CD4-positive, alpha-beta T cell treated with Interleukin-1 beta for 1 hour (primary cell): ENCODE measurements around the gene PJA2.
A peak's percentile ranks its signal among the peaks of the same experiment; 100 is the strongest.

Experiments used
- DNase-seq, 2 donors: peaks; one replicate each; pipeline ENCODE4 v3.0.0-alpha.2; 2020 to 2022

Gene PJA2

DNA sequence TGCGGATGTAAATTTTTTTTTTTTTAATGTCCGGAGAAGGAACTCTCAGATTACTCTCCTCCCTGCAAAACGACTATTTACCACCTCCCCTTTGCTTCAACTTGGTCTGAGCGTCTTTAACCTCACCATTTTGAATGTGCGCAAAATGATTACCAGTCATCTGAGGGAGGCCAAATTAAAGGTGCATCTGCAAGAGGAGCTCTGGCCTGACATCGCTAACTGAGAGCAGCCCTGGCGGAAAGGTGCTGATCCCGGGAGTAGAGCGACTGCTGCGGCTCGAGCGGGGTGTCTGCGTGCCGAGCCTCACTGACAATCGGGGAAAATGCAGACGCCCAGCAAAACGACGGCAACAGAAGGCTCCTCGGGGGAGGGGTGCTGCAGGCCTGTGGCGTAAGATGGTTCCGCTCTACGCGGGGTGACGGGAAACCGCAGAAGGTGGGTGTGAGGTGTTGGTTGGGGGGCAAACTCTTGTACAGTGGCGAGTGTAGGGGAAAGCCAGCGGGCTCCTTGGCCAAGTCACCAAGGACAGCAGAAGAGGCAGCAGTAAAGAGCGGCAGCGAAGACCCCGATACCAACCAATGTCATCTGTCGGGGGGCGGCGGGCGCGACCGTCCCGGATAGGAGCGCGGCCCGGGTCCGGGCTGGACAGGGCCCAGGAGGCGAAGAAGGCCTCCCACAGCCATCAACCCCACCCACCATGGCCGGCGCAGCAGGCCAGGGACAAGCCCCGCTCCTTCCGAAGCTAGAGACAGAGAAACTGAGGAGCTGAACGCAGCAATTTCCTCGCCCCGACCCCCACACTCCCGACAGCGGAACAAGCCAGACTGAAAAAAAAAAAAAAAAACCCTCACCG, 557 bp downstream of the PJA2 start:
- DNase-seq, result peak; percentile 86 to 87

DNA sequence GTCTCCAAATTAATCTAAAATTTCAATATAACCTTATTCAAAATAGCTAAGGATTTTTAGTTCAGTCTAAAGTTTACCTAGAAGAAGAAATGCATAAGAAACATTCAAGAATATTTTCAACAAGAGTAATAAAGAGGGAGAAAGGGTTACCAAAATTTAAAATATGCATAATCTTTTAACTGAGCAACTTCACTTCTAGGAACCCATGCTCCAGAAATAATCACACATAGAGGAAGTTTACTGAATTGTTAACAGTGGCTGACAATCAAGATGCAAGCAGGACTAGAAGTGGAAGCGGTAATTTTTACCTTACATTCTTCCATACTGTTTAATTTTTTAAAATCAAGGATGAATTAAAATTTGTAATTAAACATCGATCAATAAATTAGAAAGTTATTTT, 1.9 kb downstream of the PJA2 start:
- no peak for DNase-seq

DNA sequence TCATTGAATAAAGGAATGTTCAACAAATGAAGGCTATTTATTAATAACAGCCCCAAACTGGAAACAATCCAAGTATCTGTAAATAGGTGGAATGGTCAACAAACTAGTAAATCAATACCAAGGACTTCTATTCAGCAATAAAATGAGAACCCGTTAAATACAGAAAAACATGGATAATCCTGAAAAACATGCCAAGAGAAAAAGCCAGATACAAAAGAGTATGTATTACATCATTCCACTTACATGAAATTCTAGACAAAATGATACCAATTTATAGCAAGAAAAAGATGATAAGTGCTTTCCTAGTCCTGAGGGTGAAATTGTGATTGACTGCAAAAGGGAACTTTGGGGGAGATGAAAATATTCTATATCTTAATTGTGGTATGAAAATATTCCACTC, 3.1 kb downstream of the PJA2 start:
- no peak for DNase-seq

DNA sequence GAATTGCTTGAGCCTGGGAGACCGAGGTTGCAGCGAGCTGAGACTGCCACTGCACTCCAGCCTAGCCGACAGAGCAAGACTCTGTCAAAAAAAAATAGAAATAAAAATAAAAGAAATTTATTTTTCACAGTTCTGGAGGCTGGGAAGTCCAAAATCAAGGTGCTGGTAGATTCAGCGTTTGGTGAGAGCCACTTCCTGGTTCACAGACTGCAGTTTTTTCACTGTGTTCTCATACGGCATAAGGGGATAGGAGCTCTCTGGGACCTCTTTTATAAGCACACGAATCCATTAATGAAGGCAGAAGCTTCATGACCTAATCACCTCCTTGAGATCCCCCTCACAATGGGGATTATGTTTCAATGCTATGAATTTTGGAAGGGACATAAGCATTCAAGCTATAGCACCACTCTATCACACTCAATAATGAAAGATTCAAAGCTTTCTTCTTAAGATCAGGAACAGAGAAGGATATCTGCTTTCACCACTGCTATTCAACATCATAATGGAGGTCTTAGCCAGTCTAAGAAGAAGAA, 5.3 kb downstream of the PJA2 start:
- DNase-seq, result no peak

DNA sequence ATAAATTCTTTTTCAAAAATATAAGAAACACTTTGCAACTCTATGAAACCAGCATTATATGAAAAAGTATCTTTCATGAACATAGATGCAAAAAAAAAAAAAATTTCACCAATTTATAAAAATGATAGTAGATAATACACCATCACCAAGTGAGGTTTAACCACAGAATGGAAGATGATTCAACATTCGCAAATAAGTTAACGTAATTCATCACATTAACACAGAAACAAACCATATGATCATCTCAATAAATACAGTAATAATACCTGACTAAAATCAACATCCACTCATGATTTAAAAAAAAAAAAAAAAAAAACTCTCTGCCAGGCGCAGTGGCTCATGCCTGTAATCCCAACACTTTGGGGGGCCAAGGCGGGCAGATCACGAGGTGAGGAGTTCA, 6.3 kb downstream of the PJA2 start:
- no peak for DNase-seq

DNA sequence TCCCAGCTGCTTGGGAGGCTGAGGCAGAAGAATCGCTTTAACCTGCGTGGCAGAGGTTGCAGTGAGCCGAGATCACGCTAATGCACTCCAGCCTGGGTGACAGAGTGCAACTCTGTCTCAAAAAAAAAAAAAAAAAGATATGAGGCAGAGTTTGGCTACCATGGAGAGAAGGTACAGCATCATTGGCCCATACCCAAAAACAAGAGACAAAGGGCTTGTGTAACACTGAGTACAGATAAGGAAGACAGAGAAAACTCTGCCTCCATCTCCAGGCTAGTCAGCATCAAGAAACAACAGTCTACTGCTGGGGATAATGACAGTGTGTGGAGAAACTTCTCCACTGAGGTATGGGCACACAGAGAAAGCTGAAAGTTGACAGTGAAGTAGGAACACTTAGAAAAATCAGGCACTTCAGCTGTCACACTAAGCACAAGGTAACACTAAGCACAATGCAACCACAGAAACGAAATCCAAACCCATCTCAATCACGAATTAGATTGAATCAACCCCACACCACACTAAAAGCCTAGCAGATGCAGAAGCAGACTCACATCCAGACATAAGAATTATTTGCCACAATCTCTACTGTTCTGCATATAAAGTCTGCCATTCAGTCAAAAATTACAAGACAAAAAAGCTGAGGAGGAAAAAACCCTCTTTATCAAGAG, 10.5 kb downstream of the PJA2 start:
- no peak for DNase-seq

DNA sequence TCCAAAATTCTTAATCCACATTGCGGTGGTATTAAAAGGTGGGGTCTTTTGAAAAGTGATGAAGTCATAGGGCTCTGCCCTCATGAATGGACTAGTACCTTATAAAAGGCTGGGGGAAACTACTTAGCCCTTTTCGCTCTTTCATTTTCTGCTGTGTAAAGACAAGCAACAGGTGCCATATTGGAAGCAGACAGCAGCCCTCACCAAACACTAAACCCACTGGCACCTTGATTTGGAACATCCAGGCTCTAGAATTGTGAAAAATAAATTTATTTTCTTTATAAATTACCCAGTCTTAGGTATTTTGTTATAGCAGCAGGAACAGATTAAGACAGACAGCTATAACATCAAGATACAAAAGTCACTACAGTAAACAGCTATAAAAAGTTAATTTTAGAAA, 12.8 kb downstream of the PJA2 start:
- no peak for DNase-seq

DNA sequence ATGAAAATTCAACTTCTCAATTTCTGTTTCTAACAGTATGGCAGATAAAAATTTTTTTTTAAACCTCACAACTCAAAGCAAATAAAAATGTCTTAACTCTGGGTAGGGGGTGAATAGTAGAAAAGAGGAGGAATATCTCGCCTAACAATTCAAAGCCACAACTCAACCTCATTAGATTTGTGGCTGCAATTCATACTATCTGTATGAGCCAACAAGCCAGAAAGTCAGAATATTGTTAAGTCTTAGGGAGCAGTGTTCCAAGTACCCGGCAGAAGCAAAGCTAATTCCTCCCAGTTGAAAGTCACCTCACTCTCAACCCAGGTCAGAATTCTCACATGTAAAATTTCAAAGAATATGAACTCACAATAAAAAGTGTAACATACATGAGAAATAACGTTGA, 15.0 kb downstream of the PJA2 start:
- DNase-seq, result no peak

DNA sequence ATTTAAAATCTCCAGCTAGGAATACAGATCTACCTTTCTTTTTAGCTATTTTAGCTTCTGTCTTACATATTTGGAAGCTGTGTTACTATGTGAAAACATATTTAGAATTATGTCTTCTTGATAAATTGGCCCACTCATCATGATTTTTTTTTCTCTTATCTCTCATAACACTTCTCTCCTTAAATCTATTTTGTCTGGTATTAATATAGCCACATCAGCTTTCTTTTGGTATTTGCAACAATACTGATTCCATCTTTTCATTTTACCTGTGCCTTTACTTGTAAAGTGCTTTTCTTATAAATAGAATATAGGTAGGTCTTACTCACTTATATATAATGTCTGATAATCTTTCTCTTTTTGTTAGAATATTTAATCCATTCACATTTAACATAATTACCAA, 19.6 kb downstream of the PJA2 start:
- DNase-seq, result no peak

DNA sequence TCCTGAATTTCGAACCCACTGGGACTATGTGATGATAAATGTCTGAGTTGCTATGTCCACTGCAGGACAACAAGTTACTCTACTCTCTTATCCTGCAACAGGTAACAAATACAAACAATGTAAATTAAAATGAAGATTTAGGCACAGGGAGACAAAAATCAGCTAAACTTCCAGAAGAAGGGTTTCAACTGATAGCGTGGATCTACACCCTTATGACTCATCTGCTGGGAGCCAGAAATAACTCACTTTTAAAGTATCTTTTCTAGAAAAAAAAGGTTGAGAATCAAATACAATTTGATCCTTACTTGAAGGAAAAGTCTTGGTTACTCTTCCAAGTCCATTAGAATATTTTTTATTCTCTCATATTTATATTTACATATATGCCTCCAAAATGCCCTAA, 21.4 kb downstream of the PJA2 start:
- DNase-seq, result no peak

DNA sequence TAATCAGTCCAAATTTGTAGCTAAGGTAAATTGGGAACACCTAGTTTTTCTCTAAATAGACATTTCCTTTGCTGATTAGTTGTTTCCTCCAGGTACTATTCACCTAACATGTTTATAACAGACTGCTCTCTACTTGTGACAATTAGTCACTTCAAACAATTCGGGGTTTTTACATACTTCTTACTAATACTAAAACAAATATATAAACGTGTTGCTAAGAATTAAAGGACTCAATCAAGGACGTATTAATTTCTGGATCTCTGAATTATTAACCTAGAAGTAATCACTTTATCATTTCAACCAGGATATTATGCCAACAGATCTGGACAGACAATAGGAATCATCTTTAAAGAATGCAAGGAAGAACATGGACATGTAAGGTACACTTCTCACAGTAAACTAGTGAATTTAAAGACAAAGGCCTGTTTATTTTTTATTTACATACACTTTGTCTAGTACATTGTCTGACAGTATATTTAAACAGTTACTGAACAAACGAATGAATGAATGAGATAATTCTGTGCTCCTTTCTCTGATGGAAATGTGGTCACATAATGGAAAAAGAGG, 22.3 kb downstream of the PJA2 start:
- DNase-seq, result no peak

DNA sequence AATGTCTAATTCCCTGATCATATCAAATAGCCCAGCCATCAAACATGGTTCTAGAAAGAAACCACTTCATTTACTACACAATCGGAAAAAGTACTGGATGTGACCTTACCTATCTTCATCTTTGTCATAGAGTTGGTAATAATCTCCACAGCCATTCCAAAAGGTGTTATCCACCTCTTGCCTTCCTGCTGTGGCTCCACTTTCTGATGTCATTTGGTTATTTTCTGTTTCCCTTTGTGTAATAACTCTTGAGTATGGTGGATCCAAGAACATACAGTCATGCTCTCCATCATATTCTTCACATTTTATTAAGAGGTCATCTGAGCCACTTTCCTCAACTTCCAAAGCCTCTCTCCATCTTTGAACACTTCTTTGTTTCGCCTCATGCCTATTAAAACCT, 31.7 kb downstream of the PJA2 start:
- no peak for DNase-seq

DNA sequence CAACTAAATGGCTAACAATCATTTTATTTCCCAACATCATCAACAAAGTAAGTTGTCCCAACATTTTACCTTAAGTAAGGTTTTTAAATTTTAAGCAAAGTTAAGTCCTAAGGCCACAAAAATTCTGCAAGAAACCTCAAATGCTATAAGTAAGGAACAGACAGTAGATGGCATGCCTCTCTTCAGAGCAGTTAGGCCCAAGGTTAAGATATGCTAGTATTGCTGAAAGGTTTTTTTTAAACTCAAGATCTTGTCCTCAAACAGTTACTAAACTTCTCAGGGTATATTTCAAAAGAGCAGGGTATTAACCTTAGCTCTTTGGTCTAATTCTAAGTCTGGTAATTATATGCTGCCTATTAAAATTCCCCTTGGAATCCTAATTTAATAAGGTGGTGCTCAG, 35.1 kb downstream of the PJA2 start:
- DNase-seq, result peak in 1 of 2 donors; percentile 3

DNA sequence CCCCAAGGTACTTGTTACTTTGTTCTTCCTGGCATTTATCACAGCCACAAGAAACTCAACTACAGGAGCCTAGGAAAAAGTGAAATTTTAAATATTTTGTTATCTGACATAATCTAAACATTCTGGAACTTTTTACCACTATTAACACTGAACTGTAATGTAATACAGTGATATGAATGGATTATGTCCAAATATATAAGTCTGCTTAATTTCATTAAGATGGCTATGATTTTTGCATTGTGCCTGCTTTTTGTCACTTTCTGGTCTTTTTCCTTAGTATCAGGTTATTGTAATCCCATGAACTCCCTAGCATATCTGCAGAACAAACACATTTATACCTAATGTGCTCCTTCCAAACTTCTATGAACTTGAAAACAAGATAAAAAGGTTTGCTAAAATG, 35.8 kb downstream of the PJA2 start:
- DNase-seq, result no peak

DNA sequence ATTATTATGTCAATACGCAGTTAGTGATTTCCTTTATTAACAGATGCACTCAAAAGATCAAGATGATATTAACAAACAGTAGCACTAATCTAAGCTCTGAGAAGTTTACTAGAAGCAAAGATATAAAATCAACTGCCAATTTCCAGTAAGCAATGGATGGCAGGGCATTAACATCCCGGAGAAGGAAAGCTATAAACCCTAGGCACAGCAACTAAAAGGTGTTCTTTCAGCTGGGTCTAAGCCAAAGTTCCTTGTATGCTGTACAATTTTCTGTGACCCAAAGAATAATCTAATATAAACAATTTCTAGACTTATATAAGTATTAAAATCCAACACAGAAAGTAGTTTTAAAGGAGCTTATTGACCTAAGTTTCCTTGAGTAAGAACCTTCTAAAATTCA, 39.4 kb downstream of the PJA2 start:
- DNase-seq, result no peak

DNA sequence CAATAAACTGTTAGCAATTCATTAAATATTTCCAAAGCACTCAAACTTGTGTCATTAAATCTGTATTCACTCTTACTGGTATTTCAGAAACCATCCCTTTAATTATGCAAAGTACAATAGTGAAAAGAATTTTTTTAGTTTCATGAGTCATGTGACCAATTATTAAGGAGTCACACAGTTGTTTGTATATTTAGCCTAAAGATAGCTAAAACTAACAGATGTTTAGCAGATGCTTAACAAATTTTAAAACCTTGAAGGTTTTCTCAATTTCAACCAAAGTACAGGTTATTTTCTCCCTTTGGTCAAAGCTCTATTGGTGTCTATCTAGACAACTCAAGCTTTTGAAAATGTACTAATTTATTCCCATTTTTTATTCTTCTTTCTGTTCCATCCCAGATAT, 44.1 kb downstream of the PJA2 start:
- DNase-seq, result no peak

DNA sequence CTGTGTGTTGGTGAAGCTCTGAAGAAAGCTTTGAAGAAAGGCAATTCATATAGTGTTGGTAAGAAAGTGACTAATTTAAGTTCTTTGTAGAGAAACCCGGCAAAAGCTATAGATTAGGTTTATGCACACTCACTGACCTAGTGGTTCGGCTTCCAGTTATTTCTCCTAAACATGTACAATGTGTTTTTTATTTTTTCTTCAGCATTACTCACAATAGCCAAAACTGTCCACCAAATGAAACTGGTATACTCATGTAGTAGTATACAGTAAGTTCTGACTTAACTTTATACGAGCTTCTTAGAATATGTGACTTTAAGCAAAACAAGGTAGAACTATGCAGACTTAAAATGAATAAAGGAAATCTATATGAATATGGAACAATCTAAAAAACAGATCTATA, 44.8 kb downstream of the PJA2 start:
- DNase-seq, result no peak

DNA sequence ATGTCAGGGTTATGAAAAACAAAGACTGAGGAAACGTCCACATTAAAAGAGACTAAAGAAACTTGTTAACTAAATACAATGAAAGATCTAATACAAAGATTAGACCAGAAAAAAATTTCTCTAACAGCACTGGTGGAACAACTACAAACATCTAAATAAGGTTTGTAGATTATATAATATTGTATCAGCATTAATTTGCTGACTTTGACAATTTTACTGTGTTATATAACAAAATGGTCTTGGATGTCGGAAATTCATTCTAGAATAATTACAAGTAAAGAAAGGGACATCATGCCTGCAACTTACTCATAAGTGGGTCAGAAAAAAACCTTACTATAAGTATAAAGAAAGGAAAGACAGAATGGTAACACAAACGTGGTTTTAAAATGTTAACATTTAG, 50.1 kb downstream of the PJA2 start:
- DNase-seq, result no peak

DNA sequence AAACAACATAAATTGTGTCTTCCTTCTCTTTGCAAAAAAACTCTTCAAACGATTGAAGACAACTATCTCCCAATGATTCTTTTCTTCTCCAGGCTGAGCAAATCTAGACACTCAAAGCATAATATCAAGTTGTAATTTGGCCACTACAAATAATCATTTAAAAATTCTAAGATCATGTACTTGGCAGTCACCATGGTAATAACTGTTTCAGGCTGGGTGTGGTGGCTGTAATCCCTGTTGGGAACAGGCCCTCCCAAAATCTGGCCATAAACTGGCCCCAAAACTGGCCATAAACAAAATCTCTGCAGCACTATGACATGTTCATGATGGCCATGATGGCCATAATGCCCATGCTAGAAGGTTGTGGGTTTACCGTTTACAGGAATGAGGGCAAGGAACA, 52.0 kb downstream of the PJA2 start:
- no peak for DNase-seq

DNA sequence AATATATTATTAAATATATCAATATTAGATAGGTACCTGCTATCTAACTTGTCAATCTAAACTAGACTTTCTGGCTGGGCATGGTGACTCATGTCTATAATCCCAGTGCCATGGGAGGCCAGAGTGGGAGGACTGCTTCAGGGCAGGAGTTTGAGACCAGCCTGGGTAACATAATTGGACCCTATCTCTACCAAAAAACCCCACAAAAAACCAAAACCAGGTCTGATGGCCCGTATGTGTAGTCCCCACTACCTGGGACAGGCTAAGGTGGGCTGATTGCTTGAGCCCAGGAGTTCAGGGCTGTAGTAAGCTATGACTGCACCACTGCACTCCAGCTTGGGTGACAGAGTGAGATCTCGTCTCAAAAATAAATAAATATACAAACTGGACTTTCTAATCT, 55.0 kb downstream of the PJA2 start:
- no peak for DNase-seq

DNA sequence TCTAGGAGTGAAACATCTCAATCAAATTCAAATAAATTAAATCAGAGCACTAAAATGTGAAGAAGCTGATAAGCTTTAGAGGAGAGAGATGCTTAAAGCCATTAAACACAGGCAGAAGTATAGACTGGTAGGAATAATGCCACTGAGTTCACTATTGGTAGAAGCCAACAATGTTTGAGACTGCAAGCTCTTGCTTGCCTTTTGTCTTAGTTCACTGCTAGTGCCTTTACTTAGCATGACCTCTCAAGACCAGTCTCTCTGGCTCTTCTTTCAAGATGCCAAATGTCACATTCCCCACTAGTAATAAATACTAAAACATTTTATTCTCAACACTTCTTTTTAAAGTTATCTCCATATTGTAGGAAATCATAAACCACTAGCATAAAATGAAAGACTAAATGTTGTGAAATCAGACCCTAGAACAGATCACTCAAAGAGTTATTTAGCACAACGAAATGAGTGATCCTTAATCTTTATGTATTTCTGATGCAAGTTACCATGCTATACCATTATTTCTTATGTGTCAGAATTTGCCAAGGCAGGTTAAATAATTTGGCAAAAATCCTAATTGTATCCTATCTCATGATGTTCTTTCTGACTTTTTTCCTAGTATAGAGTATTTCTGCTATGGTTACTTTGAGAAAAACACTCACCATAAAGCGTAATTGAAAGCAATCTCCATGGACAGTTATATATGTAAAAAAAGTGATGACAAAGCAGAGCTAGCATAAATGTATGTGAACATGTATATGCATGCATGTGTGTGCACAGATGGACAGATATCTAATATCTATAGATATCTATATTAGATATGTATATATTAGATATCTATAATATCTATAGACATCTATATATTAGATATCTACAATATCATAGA, 57.5 kb downstream of the PJA2 start:
- no peak for DNase-seq

DNA sequence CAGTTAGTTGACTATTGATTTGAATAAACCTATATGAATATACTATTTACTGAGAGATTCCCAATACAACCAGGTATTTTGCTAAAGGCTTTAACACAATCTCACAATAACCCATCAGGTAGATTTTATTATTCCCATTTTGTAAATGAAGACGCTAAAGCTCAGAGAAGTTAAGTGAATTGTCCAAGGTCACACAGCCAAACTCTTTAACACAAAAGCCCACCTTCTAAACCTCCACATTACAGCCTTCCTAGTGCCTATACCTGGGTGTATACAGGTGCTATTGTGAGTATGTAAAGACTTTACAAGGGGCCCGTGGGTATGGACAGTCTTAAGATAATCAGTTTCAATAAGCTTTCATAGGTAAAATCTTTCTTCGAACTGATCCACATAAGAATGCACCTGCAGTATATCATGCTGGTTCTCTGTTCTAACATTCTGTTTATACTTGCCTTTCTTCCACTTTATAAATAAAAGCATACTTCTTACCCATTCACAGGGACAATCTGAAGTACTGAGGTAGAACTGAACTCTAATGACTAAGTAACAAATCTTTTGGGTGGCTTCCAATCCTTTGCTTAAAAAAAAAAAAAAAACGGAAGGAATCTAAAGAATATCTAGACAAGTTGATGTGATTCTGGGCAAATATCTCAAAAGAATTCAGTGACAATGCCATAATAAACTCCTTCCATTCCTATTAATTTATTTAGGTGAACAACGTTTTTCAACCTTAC, 59.1 kb downstream of the PJA2 start:
- no peak for DNase-seq
